Stimulated activated CD4-positive, alpha-beta T cell treated with anti-CD3 and anti-CD28 coated beads, Interleukin-2, amount 100 ng/mL, for 24 hours (primary cell): ENCODE results near the gene RFESD.
"Not testable (repeated sequence)": the region's sequence is repeated elsewhere in the genome, so short reads cannot be mapped to it uniquely, and the experiment has no call there.

Experiments
- DNase-seq, 2 donors: peaks; one replicate each; pipeline ENCODE4 v3.0.0-alpha.2; 2020

The RFESD gene

DNA sequence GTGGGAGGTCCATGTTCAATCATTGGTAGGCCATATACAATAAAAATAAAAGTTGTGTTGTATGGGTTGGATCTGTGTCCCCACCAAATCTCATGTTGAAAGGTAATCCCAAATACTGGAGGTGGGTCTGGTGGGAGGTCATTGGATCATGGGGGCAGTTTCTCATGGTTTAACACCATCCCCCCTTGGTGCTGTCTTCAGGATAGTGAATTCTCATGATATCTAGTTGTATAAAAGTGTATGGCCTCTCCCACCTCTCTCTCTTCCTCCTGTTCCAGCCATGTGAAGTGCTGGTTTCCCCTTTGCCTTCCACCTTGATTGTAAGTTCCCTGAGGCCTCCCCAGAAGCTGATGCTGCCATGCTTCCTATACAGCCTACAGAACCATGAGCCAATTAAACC lies 21.1 kb downstream of the RFESD start:
- no peak for DNase-seq

DNA sequence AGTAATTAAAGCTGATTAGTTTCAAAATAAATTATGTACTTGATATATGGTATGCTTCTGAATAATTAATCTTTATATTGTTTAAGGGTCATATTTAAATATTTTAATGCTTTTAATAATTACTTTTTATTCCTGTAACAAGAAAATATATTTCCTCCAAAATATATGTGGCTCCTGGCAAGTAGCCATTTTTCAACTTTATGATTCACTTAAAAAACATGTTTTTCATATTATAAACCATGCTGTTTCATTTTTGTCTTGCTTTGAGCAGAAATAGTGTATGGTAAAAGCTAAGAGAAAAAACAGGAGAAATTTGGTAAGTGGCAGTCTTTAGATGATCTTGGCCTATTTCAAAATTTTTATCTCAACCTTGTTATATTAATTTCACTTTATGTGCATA lies 21.6 kb downstream of the RFESD start:
- DNase-seq, result no peak

- no peak for DNase-seq
Measured at GRCh38 chr5:95668728-95669127, 22.2 kb downstream of the RFESD start.

DNA sequence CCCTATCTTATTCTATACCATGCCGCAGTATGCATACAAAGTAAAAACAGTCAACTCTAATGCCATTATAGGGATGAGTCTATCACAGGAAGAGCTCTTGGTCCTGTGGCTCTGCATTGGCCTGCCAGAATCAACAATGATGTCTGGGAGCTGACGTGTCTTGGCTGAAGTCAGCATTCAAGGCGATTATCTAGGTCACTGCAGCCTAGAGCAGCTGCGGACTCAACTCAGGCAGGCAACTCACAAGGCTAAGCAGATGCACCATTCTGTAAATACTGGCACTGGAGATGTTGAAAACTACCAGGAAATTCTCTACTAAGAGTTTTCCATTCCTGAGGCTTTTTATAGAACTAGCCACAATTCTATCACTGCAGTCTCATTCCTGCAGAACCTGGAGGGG lies 23.0 kb downstream of the RFESD start:
- DNase-seq, result no peak

DNA sequence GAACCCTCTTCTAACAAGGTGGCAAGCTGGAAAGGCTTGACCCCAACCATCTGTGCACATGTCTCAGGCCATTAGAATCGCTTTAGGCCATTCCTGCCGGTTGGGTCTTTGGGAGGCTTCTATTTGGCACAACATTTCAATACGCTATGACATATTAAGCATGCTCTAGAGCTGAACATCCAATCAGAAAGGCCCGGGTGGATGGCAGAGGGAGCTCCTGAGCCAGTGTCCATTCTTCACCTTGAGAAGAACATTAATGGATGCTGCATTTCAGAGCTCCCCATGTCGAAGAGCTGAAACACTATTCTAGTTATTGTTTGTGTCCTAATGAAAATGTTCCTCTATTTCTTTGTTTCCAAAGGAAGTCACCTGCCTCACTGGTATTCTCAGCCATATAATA lies 23.4 kb downstream of the RFESD start:
- DNase-seq, result no peak

GRCh38 chr5:95670568-95670967 lies 24.0 kb downstream of the RFESD start:
- no peak for DNase-seq

- no peak for DNase-seq
Measured at GRCh38 chr5:95671826-95672225, 25.2 kb downstream of the RFESD start.

DNA sequence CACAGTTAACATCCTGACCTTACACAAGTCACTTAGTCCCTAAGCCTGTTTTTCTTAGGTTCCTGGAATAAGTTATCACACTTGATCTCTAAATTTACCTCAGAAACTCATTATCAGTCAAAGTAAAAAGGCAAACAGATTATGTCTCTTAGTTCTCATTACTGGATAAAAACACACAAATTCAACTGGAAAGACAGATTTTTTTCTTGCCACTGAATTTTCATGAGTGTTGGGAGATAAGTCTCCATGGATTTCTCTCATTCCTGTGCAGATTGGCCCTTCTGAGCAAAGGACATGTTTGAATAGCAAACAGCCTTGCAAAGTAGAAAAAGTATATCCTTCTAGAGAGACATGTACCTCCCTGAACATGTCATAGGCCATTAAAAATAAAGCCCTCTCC lies 26.1 kb downstream of the RFESD start:
- DNase-seq, result no peak

GRCh38 chr5:95673081-95673480 lies 26.5 kb downstream of the RFESD start:
- DNase-seq, result no peak

DNA sequence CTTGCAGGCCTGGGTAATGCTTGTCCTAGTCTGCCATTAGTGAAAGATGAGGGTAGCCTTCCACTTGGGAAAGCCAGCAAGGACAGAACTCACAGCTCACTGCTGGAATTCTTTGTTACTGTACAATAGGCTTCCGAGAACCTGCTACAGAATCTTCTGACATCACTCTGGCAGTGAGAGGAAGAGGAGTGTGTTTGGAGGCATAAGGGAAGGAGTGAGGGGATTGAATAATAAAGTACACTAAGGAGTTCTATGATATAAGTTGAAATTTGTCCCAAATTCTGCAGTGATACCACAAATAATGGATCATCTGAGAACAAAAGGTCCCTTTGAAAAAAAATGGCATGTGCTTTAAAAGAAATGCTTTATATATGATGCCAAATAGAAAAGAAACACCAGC lies 36.3 kb downstream of the RFESD start, which contains the start of gene SPATA9:
Gene SPATA9, minus strand, starts transcription at position 101 of the 400 bp plus-strand sequence. CDS start 137 bp downstream, outside the sequence.
- DNase-seq, result no peak

DNA sequence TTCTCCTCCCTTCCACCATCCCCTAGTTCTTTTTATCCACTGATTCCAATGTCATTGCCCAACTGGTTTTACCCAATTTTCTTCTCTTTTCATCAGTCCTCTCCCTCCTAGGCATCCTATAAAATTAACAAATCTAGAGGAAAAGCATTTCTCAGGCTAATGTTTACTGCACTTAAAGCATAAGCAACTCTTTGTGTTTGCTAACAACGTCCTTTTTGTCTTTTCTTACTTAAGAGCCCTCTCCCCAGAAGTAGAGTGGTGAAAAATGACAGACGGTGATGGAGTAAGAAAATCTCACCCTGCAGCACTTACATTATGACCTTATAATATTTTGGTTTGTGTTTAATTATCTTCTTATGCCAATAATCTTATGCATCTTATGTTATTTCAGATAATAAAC lies 37.8 kb downstream of the RFESD start:
- no peak for DNase-seq

DNA sequence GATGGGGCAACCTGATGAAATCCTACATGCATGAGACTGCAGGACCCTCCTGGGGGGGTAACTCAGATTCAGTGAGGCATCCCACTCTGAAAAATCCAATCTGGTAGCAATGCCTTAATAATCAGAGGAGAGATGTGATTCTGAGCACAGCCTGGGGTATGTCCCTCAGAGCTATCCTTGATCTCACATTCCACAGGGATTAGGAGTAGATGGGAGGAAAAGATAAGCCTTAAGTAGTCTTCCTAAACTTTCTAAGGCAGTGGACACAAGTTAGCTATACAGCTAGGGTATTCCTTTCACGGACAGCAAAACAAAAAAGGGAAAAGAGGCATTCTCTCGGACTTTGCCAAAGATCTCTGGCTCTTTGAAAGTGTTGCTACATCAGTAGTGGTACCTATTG lies 40.1 kb downstream of the RFESD start:
- no peak for DNase-seq

- DNase-seq, result no peak
Measured at GRCh38 chr5:95689680-95690079, 43.1 kb downstream of the RFESD start.

GRCh38 chr5:95690333-95690732 lies 43.8 kb downstream of the RFESD start:
- no peak for DNase-seq

DNA sequence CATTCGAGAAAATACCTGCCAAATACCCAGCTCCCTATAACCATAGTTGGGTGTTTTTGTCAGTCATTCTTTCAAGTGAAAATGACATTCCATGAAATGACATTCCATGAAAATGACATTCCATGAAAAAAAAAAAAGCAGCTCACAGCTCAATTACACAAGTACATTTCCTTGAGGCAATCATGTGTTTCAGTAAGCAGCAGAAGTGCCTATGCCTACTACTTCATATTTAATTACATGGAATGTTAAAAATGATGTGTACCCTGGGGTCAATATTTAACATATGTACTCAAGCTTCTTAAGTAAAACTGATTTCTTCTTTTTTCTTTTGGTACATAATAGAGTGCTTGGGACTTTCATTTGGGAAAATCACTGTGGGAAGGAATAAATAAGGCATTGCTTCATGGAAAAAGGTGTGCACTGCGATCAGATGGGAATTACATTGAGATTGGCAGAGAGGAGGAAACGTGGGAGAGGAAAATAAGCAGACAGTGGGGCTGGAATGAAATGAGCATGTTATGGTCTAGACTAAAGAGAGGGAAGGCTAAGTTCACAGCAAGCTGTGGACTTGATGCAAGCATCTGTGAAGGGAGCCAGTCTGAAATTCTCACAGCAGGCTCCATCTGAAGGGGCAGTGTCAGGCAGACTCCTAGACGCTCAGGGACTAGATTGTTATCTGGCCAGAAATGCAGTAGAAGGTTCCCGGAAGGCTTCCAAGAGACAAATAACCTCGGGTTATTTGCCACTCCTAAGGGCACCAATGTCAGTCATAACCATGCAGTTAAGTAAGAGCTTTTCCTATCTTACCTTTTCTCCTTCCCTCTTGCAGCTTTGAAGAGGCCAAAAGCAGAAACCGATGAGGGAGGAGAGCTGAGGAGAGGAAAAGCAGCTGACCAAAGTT lies 51.5 kb downstream of the RFESD start:
- DNase-seq, result no peak

GRCh38 chr5:95699337-95699736 lies 52.8 kb downstream of the RFESD start:
- no peak for DNase-seq

DNA sequence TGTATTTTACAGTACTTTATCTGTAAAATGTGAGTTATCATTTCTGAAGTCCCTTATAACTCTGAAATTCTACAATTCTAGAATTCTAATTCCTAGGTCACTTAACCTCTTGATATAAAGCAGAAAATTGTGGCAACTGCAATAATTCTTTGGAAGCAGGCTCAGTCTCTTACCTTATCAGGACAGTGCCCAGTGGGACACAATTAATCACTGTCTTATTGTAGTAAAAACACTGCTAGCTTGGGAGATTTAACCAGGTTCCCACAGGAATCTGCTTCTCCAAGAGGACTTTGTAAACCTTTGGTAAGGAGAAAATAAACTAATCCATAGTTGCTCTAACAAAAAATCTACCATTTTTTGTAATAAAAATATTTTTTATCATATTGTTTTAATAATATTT lies 54.5 kb downstream of the RFESD start:
- DNase-seq, result no peak

DNA sequence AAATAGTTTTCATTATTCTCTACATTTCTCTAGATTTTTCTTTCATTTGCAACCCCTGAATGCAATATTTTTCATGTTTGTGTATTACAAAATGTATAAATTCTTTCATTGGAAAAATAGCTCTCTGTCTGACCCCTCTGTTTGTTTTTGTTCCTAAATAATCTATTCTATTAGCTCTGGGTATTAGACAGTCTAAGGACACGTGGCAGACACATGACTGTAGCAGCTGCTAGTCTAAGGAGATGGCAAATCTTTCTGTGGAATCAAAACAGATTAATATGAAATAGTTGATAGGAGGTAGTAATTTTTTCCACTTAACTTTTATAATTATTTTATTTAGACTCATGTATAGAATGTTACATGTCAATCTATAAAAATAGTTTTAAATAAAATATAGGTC lies 57.6 kb downstream of the RFESD start:
- no peak for DNase-seq

DNA sequence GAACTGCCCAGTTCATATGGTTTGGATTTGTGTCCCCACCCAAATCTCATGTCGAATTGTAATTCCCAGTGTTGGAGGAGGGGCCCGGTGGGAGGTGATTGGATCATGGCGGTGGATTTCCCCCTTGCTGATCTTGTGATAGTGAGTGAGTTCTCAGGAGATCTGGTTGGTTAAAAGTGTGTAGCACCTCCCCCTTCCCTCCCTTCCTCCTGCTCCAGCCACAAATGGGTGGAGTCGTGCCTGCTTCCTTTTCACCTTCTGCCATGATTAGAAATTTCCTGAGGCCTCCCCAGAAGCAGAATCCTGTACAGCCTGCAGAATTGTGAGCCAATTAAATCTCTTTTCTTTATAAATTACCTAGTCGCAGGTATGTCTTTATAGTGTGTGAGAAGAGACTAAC lies 59.6 kb downstream of the RFESD start:
- not testable (repeated sequence) for DNase-seq

DNA sequence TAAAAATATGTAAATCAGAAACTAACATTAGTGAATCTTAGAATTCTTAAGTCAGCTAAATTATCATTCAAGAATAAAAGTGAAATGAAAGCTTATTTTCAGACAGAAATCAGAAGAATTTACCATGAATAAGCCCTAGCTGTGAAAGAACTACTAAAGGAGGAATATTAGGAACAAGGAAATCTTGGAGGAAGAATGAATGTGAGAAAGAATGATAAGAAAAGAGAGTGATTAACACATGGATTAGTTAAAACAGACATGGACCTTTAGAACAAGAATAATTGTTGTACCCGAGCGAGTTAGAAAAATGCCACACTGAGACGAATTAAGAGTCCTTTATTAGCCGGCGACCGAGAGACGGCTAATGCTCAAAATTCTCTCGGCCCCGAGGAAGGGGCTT lies 60.5 kb downstream of the RFESD start:
- DNase-seq, result no peak
